K562 (cell line): ENCODE measurements around the gene GZF1. TPM values are rescaled to one million over a fixed set of nuclear protein-coding genes. Genes with fewer than 3 reads are reported as not detected.
A peak's percentile ranks its signal among the peaks of the same experiment; 100 is the strongest.

Source experiments
- ATAC-seq: fragments of 200-7000 bp; cut with Tn5 transposase; 3 replicates; pipeline ENCODE4 v1.9.1; 2020; ENCODE audit warnings: moderate library complexity
- BruUV-seq: library from RNA; stranded (reverse); fragments of 400-500 nt; replicated peaks from 2 replicates; lab custom pipeline; 2021; lab: Mats Ljungman, UMichigan
- CTCF ChIA-PET: fragments of 300-600 bp; formaldehyde crosslinking; extraction: SDS; loops from one replicate; lab custom pipeline; 2021; ENCODE audit warnings: low intra/inter-chr PET ratio; lab: Yijun Ruan, JAX
- POLR2A ChIA-PET: fragments of 300-600, 350-650 bp; sonication (Branson Sonifier 250); formaldehyde crosslinking; extraction: SDS; loops from one replicate; lab custom pipeline; 2021; ENCODE audit warnings: antibody characterized with exemption, inconsistent platforms; lab: Yijun Ruan, JAX
- DNase-seq, 4 experiments: peaks; one replicate each; pipeline versions ENCODE4 v3.0.0 to v3.0.0-alpha.2; 2011 to 2018; ENCODE audit warnings: low spot score in 3 of 4, mixed read lengths in 3 of 4; ENCODE audit errors: extremely low read depth in 1 of 4
- FAIRE-seq: peaks from 2 replicates; lab custom pipeline; 2011; peaks lifted over from hg19 to GRCh38; lab: Jason Lieb, UNC
- H2AFZ ChIP-seq: 2 replicates; pipeline ENCODE4 v1.6.0; 2011; ENCODE audit warnings: low read depth, low read length, control low read depth, inconsistent platforms
- H3K27ac ChIP-seq: fragments of 200-600 bp; 3 replicates; pipeline ENCODE4 v1.8.0; 2011; ENCODE audit warnings: low read depth, mild to moderate bottlenecking, control low read depth, inconsistent platforms, low read length, moderate library complexity, mixed read lengths; ENCODE audit errors: extremely low read depth
- H3K27me3 ChIP-seq, 2 experiments: fragments of 300-600 bp in 1 of 2; 2 replicates in 1 of 2; 3 replicates in 1 of 2; pipeline versions ENCODE4 v1.6.0 to v1.8.0; 2011; ENCODE audit warnings: inconsistent platforms in 2 of 2, low read length in 2 of 2, mild to moderate bottlenecking in 1 of 2, mixed read lengths in 1 of 2, moderate library complexity in 1 of 2; ENCODE audit not compliant: control insufficient read depth in 2 of 2, insufficient read depth in 2 of 2
- H3K36me3 ChIP-seq: fragments of 300-600 bp; 3 replicates; pipeline ENCODE4 v1.8.0; 2011; ENCODE audit warnings: mild to moderate bottlenecking, low read length, inconsistent platforms; ENCODE audit not compliant: control insufficient read depth, insufficient read depth
- H3K4me1 ChIP-seq, 2 experiments: fragments of 200-600 bp in 1 of 2; replicated peaks in 1 of 2; 2 replicates in 1 of 2; 3 replicates in 1 of 2; pipeline versions ENCODE4 v1.5.1 to v1.8.0; 2011; ENCODE audit warnings: inconsistent platforms in 2 of 2, low read length in 2 of 2, mild to moderate bottlenecking in 1 of 2, mixed read lengths in 1 of 2, moderate library complexity in 1 of 2; ENCODE audit not compliant: control insufficient read depth in 2 of 2, insufficient read depth in 2 of 2
- H3K4me2 ChIP-seq: 2 replicates; pipeline ENCODE4 v1.6.1; 2011; ENCODE audit warnings: low read length, control low read depth, inconsistent platforms, mixed read lengths; ENCODE audit not compliant: insufficient read depth
- H3K4me3 ChIP-seq: fragments of 200-600 bp; sonication (generic), shearing (Covaris generic); 2 replicates; pipeline ENCODE4 v1.5.1; 2016; ENCODE audit warnings: control low read depth, inconsistent platforms
- H3K79me2 ChIP-seq: fragments of 200-600 bp; 3 replicates; pipeline ENCODE4 v1.8.0; 2011; ENCODE audit warnings: low read length, inconsistent platforms; ENCODE audit not compliant: control insufficient read depth, insufficient read depth
- H3K9ac ChIP-seq, 2 experiments: 2 replicates each; pipeline versions ENCODE4 v1.6.0 to v1.6.1; 2011; ENCODE audit warnings: low read depth in 2 of 2, low read length in 2 of 2, control low read depth in 1 of 2, inconsistent platforms in 1 of 2, mild to moderate bottlenecking in 1 of 2, mixed read lengths in 1 of 2; ENCODE audit not compliant: insufficient read depth in 1 of 2
- H3K9me1 ChIP-seq: one replicate; pipeline ENCODE4 v1.6.0; 2011; ENCODE audit warnings: inconsistent platforms, mild to moderate bottlenecking, low read length, moderate library complexity; ENCODE audit not compliant: control insufficient read depth, insufficient read depth
- H3K9me3 ChIP-seq: replicated peaks from 2 replicates; pipeline ENCODE4 v1.5.1; 2011; ENCODE audit warnings: low read depth, low read length, inconsistent platforms; ENCODE audit not compliant: control insufficient read depth, insufficient read depth
- H4K20me1 ChIP-seq: replicated peaks from 2 replicates; pipeline ENCODE4 v1.6.1; 2011; ENCODE audit warnings: low read length, inconsistent platforms, mixed read lengths; ENCODE audit not compliant: control insufficient read depth, insufficient read depth
- C11orf30 ChIP-seq: fragments of 450-650 bp; IDR thresholded peaks from 2 replicates; pipeline ENCODE4 v1.6.1; 2016; ENCODE audit warnings: low read depth, mild to moderate bottlenecking
- FOXM1 ChIP-seq, 2 experiments: fragments of 450-650 bp in 1 of 2; sonication (generic) in 1 of 2; formaldehyde crosslinking in 1 of 2; IDR thresholded peaks; 2 replicates each; pipeline versions ENCODE4 v1.6.1 to v1.9.0; 2017 to 2022; ENCODE audit warnings: low read depth in 2 of 2, mild to moderate bottlenecking in 2 of 2, missing genetic modification reagents in 1 of 2, moderate library complexity in 1 of 2
- HMBOX1 ChIP-seq: sonication (generic); IDR thresholded peaks from 2 replicates; pipeline ENCODE4 v1.6.1; 2016
- MTF1 ChIP-seq: fragments of 250-450 bp; sonication (Bioruptor Pico); IDR thresholded peaks from 2 replicates; pipeline ENCODE4 v1.9.0; 2021; ENCODE audit warnings: moderate library complexity, mild to moderate bottlenecking, inconsistent platforms, borderline replicate concordance
- PHF20 ChIP-seq: fragments of 450-650 bp; IDR thresholded peaks from 2 replicates; pipeline ENCODE4 v1.6.1; 2018; ENCODE audit not compliant: partially characterized antibody
- TFE3 ChIP-seq: fragments of 450-650 bp; formaldehyde crosslinking; IDR thresholded peaks from 2 replicates; pipeline ENCODE4 v1.4.0; 2020; ENCODE audit warnings: mild to moderate bottlenecking, mixed read lengths
- ZBTB40 ChIP-seq, 2 experiments: fragments of 450-650 bp in 1 of 2; sonication (generic) in 1 of 2; formaldehyde crosslinking in 1 of 2; IDR thresholded peaks; 2 replicates each; pipeline versions ENCODE4 v1.7.1 to v1.9.0; 2016 to 2022; ENCODE audit warnings: inconsistent platforms in 1 of 2, mild to moderate bottlenecking in 1 of 2, missing genetic modification reagents in 1 of 2
- ZNF143 ChIP-seq: sonication (generic); formaldehyde crosslinking; IDR thresholded peaks from 2 replicates; pipeline ENCODE4 v1.9.0; 2022; ENCODE audit warnings: mild to moderate bottlenecking, missing genetic modification reagents
- ZNF316 ChIP-seq: fragments of 450-650 bp; IDR thresholded peaks from 2 replicates; pipeline ENCODE4 v1.6.1; 2016
- ZNF324 ChIP-seq: fragments of 250-450 bp; sonication (Bioruptor Pico); IDR thresholded peaks from 2 replicates; pipeline ENCODE4 v1.4.0; 2020; ENCODE audit warnings: mild to moderate bottlenecking
- WGBS: fragments of 100-300 bp; shearing (Covaris generic); methylation state at CpG from one replicate; pipeline ENCODE4 v1.1.6; 2016; ENCODE audit warnings: low coverage, mixed read lengths; ENCODE audit not compliant: insufficient coverage; ENCODE audit errors: missing lambda C conversion rate; 5-methylcytosine and 5-hydroxymethylcytosine counted together
- in situ Hi-C: fragments of 300-500 bp; cut with MboI; formaldehyde crosslinking; loops from 4 replicates; pipeline ENCODE4 v1.15.0; 2018; ENCODE audit warnings: inconsistent platforms, mixed read lengths
- intact Hi-C: fragments of 100-400 bp; cut with micrococcal nuclease; formaldehyde crosslinking; loops from 2 replicates; pipeline ENCODE4 v1.14.2; 2022
- polyA plus RNA-seq, 8 experiments: library from polyadenylated mRNA; depleted of rRNA in 4 of 8; stranded (reverse) in 5 of 8; unstranded in 3 of 8; fragments of >200 nt; fragmentation: Nextera tagmentation in 2 of 8; fragmentation: Illumina TruSeq in 1 of 8; extraction: Ambion mirVana in 2 of 8; extraction: Trizol in 1 of 8; gene quantifications; 2 replicates each; pipeline versions ENCODE4 v1.2.1 to v1.2.3, GENCODE V29; 2011 to 2014; ENCODE audit warnings: inconsistent platforms in 1 of 8, missing spikeins in 1 of 8
- total RNA-seq, 7 experiments: library from RNA; depleted of rRNA in 6 of 7; stranded (reverse); fragments of >200 nt in 6 of 7; fragmentation: Illumina TruSeq in 2 of 7; extraction: Trizol in 2 of 7; gene quantifications; 2 replicates each; pipeline versions ENCODE4 v1.2.1 to v1.2.3, GENCODE V29; 2011 to 2021; ENCODE audit warnings: low replicate concordance in 1 of 7

The GZF1 gene
- total and polyA plus RNA-seq, 9 of the 15 experiments (the other 6 are each of a cell fraction or from before 2014, with no cell fraction given) = 1.2 to 15.7 (median 7.4) TPM

GRCh38 chr20:23414526-23415188 lies 52.7 kb downstream of the GZF1 start:
- Histone ChIP-seq H3K27ac (no peak overlapping the region), H2AFZ (no peak overlapping the region), H3K27me3 (no peaks in the 10 kb centered on the region), H3K36me3 (peaks cover 5% of the 10 kb centered on the region; the same call in 2 of the 3 replicates), H4K20me1 (no peaks in the 10 kb centered on the region), H3K4me1 (peaks cover 0 to 13% of the 10 kb centered on the region in 2 experiments; a peak in 3 of 5 replicates), H3K79me2 (peaks cover 96% of the 10 kb centered on the region), H3K9ac (no peak overlapping the region), H3K4me2 (no peak overlapping the region), H3K9me3 (no peaks in the 10 kb centered on the region), H3K4me3 (no peak overlapping the region), H3K9me1 (no peaks in the 10 kb centered on the region)
- no TSS peak for BruUV-seq
- in situ Hi-C loops = no loop called here
- FAIRE-seq = no peak
- no peak for DNase-seq
- 10% methylated on average over 1 of the region's 1 CpG for WGBS
- intact Hi-C loops = loop anchor here (5.0 kb wide), 1 partner anchor 52 kb away; the partner anchor contains the start of gene GZF1
- POLR2A ChIA-PET = no interaction called here
- CTCF ChIA-PET = no interaction called here
- no peak for ATAC-seq
- TF ChIP-seq ZNF324 (CRISPR knock-in tag) (no peak), PHF20 (no peak), ZBTB40 (IDR thresholded peaks at IDR 0.05) (peak; percentile 85), ZBTB40 (CRISPR knock-in tag; IDR thresholded peaks at IDR 0.05) (no peak), FOXM1 (IDR thresholded peaks at IDR 0.05; ENCODE audit: low read depth) (no peak), FOXM1 (CRISPR knock-in tag; IDR thresholded peaks at IDR 0.05; ENCODE audit: low read depth) (no peak), HMBOX1 (no peak), C11orf30 (peak; percentile 73), ZNF143 (CRISPR knock-in tag) (no peak), TFE3 (CRISPR knock-in tag) (no peak), MTF1 (no peak), ZNF316 (peak; percentile 88)
